ENCODE data around the gene NFE2L2. TPM values are rescaled to one million over a fixed set of nuclear protein-coding genes. Genes with fewer than 3 reads are reported as not detected.
"Not testable (repeated sequence)": the region's sequence is repeated elsewhere in the genome, so short reads cannot be mapped to it uniquely, and the experiment has no call there.

The NFE2L2 gene
- total RNA-seq, 1 donor from 2014 or later, result 178 TPM

GRCh38 chr2:177281400-177282180 is 17.1 kb upstream of the NFE2L2 start:
- peak; percentile 94 for DNase-seq (ENCODE audit: low read depth)

- no peak for DNase-seq (ENCODE audit: low read depth)
Observed at GRCh38 chr2:177279847-177280246, 15.3 kb upstream of the NFE2L2 start.

GRCh38 chr2:177275743-177276055 is 11.2 kb upstream of the NFE2L2 start:
- DNase-seq (ENCODE audit: low read depth), result no peak

- DNase-seq (ENCODE audit: low read depth), result peak; percentile 86
Observed at GRCh38 chr2:177275040-177275742, 10.7 kb upstream of the NFE2L2 start.

GRCh38 chr2:177273408-177273807 is 8.9 kb upstream of the NFE2L2 start:
- peak; percentile 81 for DNase-seq (ENCODE audit: low read depth)

GRCh38 chr2:177272765-177273164 is 8.2 kb upstream of the NFE2L2 start:
- DNase-seq (ENCODE audit: low read depth), result no peak

- no peak for DNase-seq (ENCODE audit: low read depth)
Observed at GRCh38 chr2:177271981-177272666, 7.6 kb upstream of the NFE2L2 start.

- no peak for DNase-seq (ENCODE audit: low read depth)
Observed at GRCh38 chr2:177270531-177270930, 6.0 kb upstream of the NFE2L2 start.

GRCh38 chr2:177268901-177269300 is 4.4 kb upstream of the NFE2L2 start:
- DNase-seq (ENCODE audit: low read depth), result no peak

- DNase-seq (ENCODE audit: low read depth), result no peak
Observed at GRCh38 chr2:177268187-177268871, 3.8 kb upstream of the NFE2L2 start.

- DNase-seq (ENCODE audit: low read depth), result not testable (repeated sequence)
Observed at GRCh38 chr2:177266955-177267354, 2.4 kb upstream of the NFE2L2 start.

GRCh38 chr2:177265824-177266817 is 1.6 kb upstream of the NFE2L2 start:
- peak; percentile 97 for DNase-seq (ENCODE audit: low read depth)

GRCh38 chr2:177264209-177264692 is 276 bp downstream of the NFE2L2 start:
- no peak for DNase-seq (ENCODE audit: low read depth)

- peak; percentile 89 for DNase-seq (ENCODE audit: low read depth)
Observed at GRCh38 chr2:177263451-177264208, 897 bp downstream of the NFE2L2 start.

- no peak for DNase-seq (ENCODE audit: low read depth)
Observed at GRCh38 chr2:177262958-177263450, 1.5 kb downstream of the NFE2L2 start.

GRCh38 chr2:177262092-177262491 is 2.4 kb downstream of the NFE2L2 start:
- no peak for DNase-seq (ENCODE audit: low read depth)

- DNase-seq (ENCODE audit: low read depth), result no peak
Observed at GRCh38 chr2:177261116-177262060, 3.1 kb downstream of the NFE2L2 start.

GRCh38 chr2:177260379-177260778 is 4.1 kb downstream of the NFE2L2 start:
- no peak for DNase-seq (ENCODE audit: low read depth)

GRCh38 chr2:177258059-177258458 is 6.5 kb downstream of the NFE2L2 start:
- DNase-seq (ENCODE audit: low read depth), result no peak

Measured in renal cortical epithelial cell (primary cell).